GM23338 (cell line): Measurements from ENCODE around the gene RPLP2. TPM values are rescaled to one million over a fixed set of nuclear protein-coding genes. Genes with fewer than 3 reads are reported as not detected.

Source experiments
- ATAC-seq: fragments of 200-7000 bp; cut with Tn5 transposase; 3 replicates; pipeline ENCODE4 v1.9.1; 2020
- DNase-seq: peaks from one replicate; pipeline ENCODE4 v3.0.0-alpha.2; 2015; ENCODE audit warnings: low spot score
- H2AFZ ChIP-seq: fragments of 200-600 bp; sonication (generic); 2 replicates; pipeline ENCODE4 v1.8.0; 2016; ENCODE audit warnings: antibody characterized with exemption, mild to moderate bottlenecking, moderate library complexity
- H3F3A ChIP-seq: fragments of 200-600 bp; sonication (generic); replicated peaks from 2 replicates; pipeline ENCODE4 v1.8.0; 2017; ENCODE audit warnings: antibody characterized with exemption, mixed run types, low read depth
- H3K27ac ChIP-seq: fragments of 200-600 bp; sonication (generic); 2 replicates; pipeline ENCODE4 v1.6.1; 2016; ENCODE audit warnings: low read depth
- H3K27me3 ChIP-seq: fragments of 200-600 bp; sonication (generic); 2 replicates; pipeline ENCODE4 v1.8.0; 2016; ENCODE audit warnings: mild to moderate bottlenecking, mixed run types, moderate library complexity; ENCODE audit not compliant: insufficient read depth
- H3K36me3 ChIP-seq: fragments of 200-600 bp; sonication (generic); 2 replicates; pipeline ENCODE4 v1.8.0; 2016; ENCODE audit warnings: mild to moderate bottlenecking; ENCODE audit not compliant: insufficient read depth
- H3K4me1 ChIP-seq: fragments of 200-600 bp; sonication (generic); 2 replicates; pipeline ENCODE4 v1.8.0; 2016; ENCODE audit warnings: mild to moderate bottlenecking, moderate library complexity; ENCODE audit not compliant: insufficient read depth
- H3K4me2 ChIP-seq: fragments of 200-600 bp; sonication (generic); 2 replicates; pipeline ENCODE4 v1.7.1; 2017; ENCODE audit warnings: mixed run types
- H3K4me3 ChIP-seq: fragments of 200-600 bp; sonication (generic); 2 replicates; pipeline ENCODE4 v1.6.1; 2016; ENCODE audit warnings: mixed run types
- H3K79me2 ChIP-seq: fragments of 200-600 bp; sonication (generic); replicated peaks from 2 replicates; pipeline ENCODE4 v1.8.0; 2017; ENCODE audit warnings: mild to moderate bottlenecking; ENCODE audit not compliant: insufficient read depth
- H3K9me2 ChIP-seq: fragments of 200-600 bp; sonication (generic); 2 replicates; pipeline ENCODE4 v1.8.0; 2017; ENCODE audit not compliant: insufficient read depth
- H4K20me1 ChIP-seq: fragments of 200-600 bp; sonication (generic); replicated peaks from 2 replicates; pipeline ENCODE4 v1.8.0; 2017; ENCODE audit warnings: mild to moderate bottlenecking; ENCODE audit not compliant: insufficient read depth
- H3K27ac Mint-ChIP-seq: 2 replicates; pipeline ENCODE4 v1.8.0; 2020; ENCODE audit warnings: inconsistent platforms, mild to moderate bottlenecking, moderate library complexity, mixed read lengths
- H3K27me3 Mint-ChIP-seq: 3 replicates; pipeline ENCODE4 v1.8.0; 2022; ENCODE audit warnings: low read depth, mild to moderate bottlenecking, moderate library complexity, mixed read lengths, inconsistent platforms; ENCODE audit not compliant: insufficient read depth, poor library complexity
- H3K36me3 Mint-ChIP-seq: 3 replicates; pipeline ENCODE4 v1.8.0; 2021; ENCODE audit warnings: low read depth, mild to moderate bottlenecking, inconsistent platforms, moderate library complexity, mixed read lengths
- H3K4me1 Mint-ChIP-seq: 3 replicates; pipeline ENCODE4 v1.8.0; 2020; ENCODE audit warnings: mild to moderate bottlenecking, inconsistent platforms, mixed read lengths
- H3K4me3 Mint-ChIP-seq: 3 replicates; pipeline ENCODE4 v1.8.0; 2021; ENCODE audit warnings: moderate library complexity, mild to moderate bottlenecking, inconsistent platforms, mixed read lengths
- H3K9me3 Mint-ChIP-seq: 3 replicates; pipeline ENCODE4 v1.8.0; 2020; ENCODE audit warnings: moderate library complexity, mild to moderate bottlenecking, inconsistent platforms, mixed read lengths
- CREB1 ChIP-seq: fragments of 250-450 bp; sonication (Bioruptor Pico); IDR thresholded peaks from 2 replicates; pipeline ENCODE4 v1.5.0; 2020; ENCODE audit warnings: low read depth, mild to moderate bottlenecking, moderate library complexity
- CTCF ChIP-seq, 2 experiments: fragments of 200-600 bp in 1 of 2; sonication (generic) in 1 of 2; conservative IDR thresholded peaks; 2 replicates each; pipeline versions ENCODE4 v1.5.1 to v1.6.1; 2016 to 2017; ENCODE audit warnings: antibody characterized with exemption in 2 of 2, low read depth in 2 of 2, mild to moderate bottlenecking in 2 of 2, moderate library complexity in 1 of 2
- EZH2 ChIP-seq: fragments of 200-600 bp; sonication (generic); IDR thresholded peaks from one replicate; pipeline ENCODE4 v1.8.0; 2017; ENCODE audit warnings: antibody characterized with exemption, mild to moderate bottlenecking, low read depth; ENCODE audit not compliant: unreplicated experiment
- EZH2phosphoT487 ChIP-seq: fragments of 200-600 bp; sonication (generic); IDR thresholded peaks from one replicate; pipeline ENCODE4 v1.8.1; 2018; ENCODE audit warnings: antibody characterized with exemption; ENCODE audit not compliant: unreplicated experiment
- POLR2AphosphoS5 ChIP-seq: IDR thresholded peaks from 2 replicates; pipeline ENCODE4 v1.6.1; 2016; ENCODE audit warnings: antibody characterized with exemption, low read depth
- STAT1 ChIP-seq: IDR thresholded peaks from one replicate; pipeline ENCODE4 v1.6.1; 2016; ENCODE audit warnings: antibody characterized with exemption; ENCODE audit not compliant: unreplicated experiment
- polyA plus RNA-seq: library from polyadenylated mRNA; unstranded; fragments of >200 nt; fragmentation: Nextera tagmentation; extraction: Ambion mirVana; gene quantifications from 2 replicates; pipeline ENCODE4 v1.2.1, GENCODE V29; 2016
- total RNA-seq: library from RNA; depleted of rRNA; stranded (reverse); fragments of >200 nt; shearing (Covaris generic); gene quantifications from 2 replicates; pipeline ENCODE4 v1.2.3, GENCODE V29; 2014
- TF ChIP-seq, protein P1 (sequence below): IDR thresholded peaks from 2 replicates; pipeline ENCODE4 v1.6.1; 2016; ENCODE audit warnings: antibody characterized with exemption
- TF ChIP-seq, protein P2 (sequence below): IDR thresholded peaks from one replicate; pipeline ENCODE4 v1.6.1; 2018; ENCODE audit warnings: antibody characterized with exemption; ENCODE audit not compliant: unreplicated experiment

Gene RPLP2
- total and polyA plus RNA-seq, 2 experiments from 2014 or later, result 518 to 1,782 TPM

DNA sequence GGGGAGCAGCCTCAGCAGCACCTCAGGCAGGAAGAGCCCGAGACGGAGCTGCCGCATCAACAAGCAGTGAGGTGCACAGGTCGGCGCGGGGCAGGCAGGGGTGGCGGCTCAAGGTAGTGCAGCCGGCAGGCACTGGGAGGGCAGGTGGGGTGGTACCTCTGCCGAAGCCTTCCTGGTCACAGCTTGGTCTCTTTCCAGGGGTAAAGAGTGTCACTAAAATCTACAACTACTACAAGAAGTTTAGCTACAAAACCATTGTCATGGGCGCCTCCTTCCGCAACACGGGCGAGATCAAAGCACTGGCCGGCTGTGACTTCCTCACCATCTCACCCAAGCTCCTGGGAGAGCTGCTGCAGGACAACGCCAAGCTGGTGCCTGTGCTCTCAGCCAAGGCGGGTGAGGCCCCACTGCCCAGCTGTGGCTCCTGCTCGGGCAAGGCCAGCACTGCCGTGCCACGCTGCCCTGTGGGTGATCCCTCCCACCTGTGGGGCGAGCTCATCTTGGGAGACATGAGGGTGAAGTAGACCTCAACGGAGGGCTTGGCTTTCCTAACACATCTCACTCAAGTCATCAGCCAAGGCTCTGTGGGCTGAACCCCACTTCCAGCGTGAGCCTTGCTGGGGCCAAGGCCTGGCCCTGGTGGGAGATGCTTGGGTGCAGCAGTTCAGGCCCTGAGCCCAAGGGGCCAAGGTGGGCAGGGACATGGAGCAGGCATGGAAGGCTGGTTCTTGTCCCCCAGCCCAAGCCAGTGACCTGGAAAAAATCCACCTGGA lies 46.0 kb upstream of the RPLP2 start:
- TF ChIP-seq CREB1 (CRISPR knock-in tag), result no peak
- no peak for TF ChIP-seq EZH2phosphoT487
- TF ChIP-seq POLR2AphosphoS5, result peak; percentile 10; the same call in 1 of the 2 replicates
- H3K4me3 ChIP-seq, result no peak overlapping the region
- peaks cover 8% of the 10 kb centered on the region for H3K4me1 ChIP-seq
- no peaks in the 10 kb centered on the region for H3K9me3 Mint-ChIP-seq
- no peak overlapping the region for H3K4me3 Mint-ChIP-seq
- H3F3A ChIP-seq, result peaks cover 66% of the 10 kb centered on the region
- H3K27ac Mint-ChIP-seq, result peak overlapping the region; percentile 90; the same call in 1 of the 2 replicates
- H3K36me3 Mint-ChIP-seq, result peaks cover 82% of the 10 kb centered on the region
- H3K4me2 ChIP-seq, result no peak overlapping the region
- no peaks in the 10 kb centered on the region for H3K27me3 ChIP-seq
- peaks cover 10% of the 10 kb centered on the region for H3K4me1 Mint-ChIP-seq
- peaks cover 46% of the 10 kb centered on the region for H3K36me3 ChIP-seq
- H3K9me2 ChIP-seq, result no peaks in the 10 kb centered on the region
- H2AFZ ChIP-seq, result no peak overlapping the region
- H4K20me1 ChIP-seq, result peaks cover 8% of the 10 kb centered on the region; the same call in 1 of the 2 replicates
- no peaks in the 10 kb centered on the region for H3K79me2 ChIP-seq
- 0 out of 2 replicates have a peak overlapping the region, but pooled peaks have one; percentile 32 for H3K27ac ChIP-seq
- peaks cover 32% of the 10 kb centered on the region for H3K27me3 Mint-ChIP-seq
- peak; percentile 30 for ATAC-seq
- DNase-seq, result no peak

GRCh38 chr11:764322-765024 lies 45.3 kb upstream of the RPLP2 start:
- no peak overlapping the region for H2AFZ ChIP-seq
- Mint-ChIP-seq H3K27ac (no peak overlapping the region), H3K4me1 (peaks cover 10% of the 10 kb centered on the region), H3K4me3 (no peak overlapping the region), H3K36me3 (peaks cover 82% of the 10 kb centered on the region), H3K9me3 (no peaks in the 10 kb centered on the region), H3K27me3 (peaks cover 32% of the 10 kb centered on the region)
- DNase-seq, result no peak
- no peaks in the 10 kb centered on the region for H3K79me2 ChIP-seq
- H3K4me2 ChIP-seq, result no peak overlapping the region
- H3K9me2 ChIP-seq, result no peaks in the 10 kb centered on the region
- peaks cover 64% of the 10 kb centered on the region for H3F3A ChIP-seq
- TF ChIP-seq POLR2AphosphoS5, result peak; percentile 5; the same call in 1 of the 2 replicates
- TF ChIP-seq STAT1, result no peak
- H3K4me3 ChIP-seq, result no peak overlapping the region
- H4K20me1 ChIP-seq, result peaks cover 6% of the 10 kb centered on the region; the same call in 1 of the 2 replicates
- H3K27ac ChIP-seq, result 0 out of 2 replicates have a peak overlapping the region, but pooled peaks have one; percentile 63
- H3K4me1 ChIP-seq, result peaks cover 8% of the 10 kb centered on the region
- H3K27me3 ChIP-seq, result no peaks in the 10 kb centered on the region
- ATAC-seq, result no peak
- peaks cover 43% of the 10 kb centered on the region for H3K36me3 ChIP-seq

GRCh38 chr11:765025-765801 lies 44.6 kb upstream of the RPLP2 start:
- H3K27me3 Mint-ChIP-seq, result peaks cover 32% of the 10 kb centered on the region
- peaks cover 57% of the 10 kb centered on the region for H3F3A ChIP-seq
- DNase-seq (peak; percentile 88), ATAC-seq (peak; percentile 64)
- no peaks in the 10 kb centered on the region for H3K9me2 ChIP-seq
- no peak overlapping the region for H3K4me3 Mint-ChIP-seq
- peaks cover 82% of the 10 kb centered on the region for H3K36me3 Mint-ChIP-seq
- H4K20me1 ChIP-seq, result peaks cover 6% of the 10 kb centered on the region; the same call in 1 of the 2 replicates
- H3K4me1 Mint-ChIP-seq, result peaks cover 10% of the 10 kb centered on the region
- peaks cover 35% of the 10 kb centered on the region for H3K36me3 ChIP-seq
- no peak overlapping the region for H2AFZ ChIP-seq
- H3K9me3 Mint-ChIP-seq, result no peaks in the 10 kb centered on the region
- no peak overlapping the region for H3K4me3 ChIP-seq
- peak overlapping the region; percentile 72; the same call in 1 of the 2 replicates for H3K27ac ChIP-seq
- peaks cover 8% of the 10 kb centered on the region for H3K4me1 ChIP-seq
- H3K4me2 ChIP-seq, result no peak overlapping the region
- H3K27me3 ChIP-seq, result no peaks in the 10 kb centered on the region
- H3K27ac Mint-ChIP-seq, result peak overlapping the region; percentile 74
- no peaks in the 10 kb centered on the region for H3K79me2 ChIP-seq
- TF ChIP-seq, protein P1, sequence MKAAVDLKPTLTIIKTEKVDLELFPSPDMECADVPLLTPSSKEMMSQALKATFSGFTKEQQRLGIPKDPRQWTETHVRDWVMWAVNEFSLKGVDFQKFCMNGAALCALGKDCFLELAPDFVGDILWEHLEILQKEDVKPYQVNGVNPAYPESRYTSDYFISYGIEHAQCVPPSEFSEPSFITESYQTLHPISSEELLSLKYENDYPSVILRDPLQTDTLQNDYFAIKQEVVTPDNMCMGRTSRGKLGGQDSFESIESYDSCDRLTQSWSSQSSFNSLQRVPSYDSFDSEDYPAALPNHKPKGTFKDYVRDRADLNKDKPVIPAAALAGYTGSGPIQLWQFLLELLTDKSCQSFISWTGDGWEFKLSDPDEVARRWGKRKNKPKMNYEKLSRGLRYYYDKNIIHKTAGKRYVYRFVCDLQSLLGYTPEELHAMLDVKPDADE, result no peak
- TF ChIP-seq POLR2AphosphoS5 (peak; percentile 44), EZH2 (no peak), CREB1 (CRISPR knock-in tag) (0 out of 2 replicates have a peak, but pooled peaks have one; percentile 17), CTCF (conservative IDR thresholded peaks at IDR 0.05; ENCODE audit: low read depth in 2 of 2) (peak; percentile 66 to 88)
- TF ChIP-seq, protein P2, sequence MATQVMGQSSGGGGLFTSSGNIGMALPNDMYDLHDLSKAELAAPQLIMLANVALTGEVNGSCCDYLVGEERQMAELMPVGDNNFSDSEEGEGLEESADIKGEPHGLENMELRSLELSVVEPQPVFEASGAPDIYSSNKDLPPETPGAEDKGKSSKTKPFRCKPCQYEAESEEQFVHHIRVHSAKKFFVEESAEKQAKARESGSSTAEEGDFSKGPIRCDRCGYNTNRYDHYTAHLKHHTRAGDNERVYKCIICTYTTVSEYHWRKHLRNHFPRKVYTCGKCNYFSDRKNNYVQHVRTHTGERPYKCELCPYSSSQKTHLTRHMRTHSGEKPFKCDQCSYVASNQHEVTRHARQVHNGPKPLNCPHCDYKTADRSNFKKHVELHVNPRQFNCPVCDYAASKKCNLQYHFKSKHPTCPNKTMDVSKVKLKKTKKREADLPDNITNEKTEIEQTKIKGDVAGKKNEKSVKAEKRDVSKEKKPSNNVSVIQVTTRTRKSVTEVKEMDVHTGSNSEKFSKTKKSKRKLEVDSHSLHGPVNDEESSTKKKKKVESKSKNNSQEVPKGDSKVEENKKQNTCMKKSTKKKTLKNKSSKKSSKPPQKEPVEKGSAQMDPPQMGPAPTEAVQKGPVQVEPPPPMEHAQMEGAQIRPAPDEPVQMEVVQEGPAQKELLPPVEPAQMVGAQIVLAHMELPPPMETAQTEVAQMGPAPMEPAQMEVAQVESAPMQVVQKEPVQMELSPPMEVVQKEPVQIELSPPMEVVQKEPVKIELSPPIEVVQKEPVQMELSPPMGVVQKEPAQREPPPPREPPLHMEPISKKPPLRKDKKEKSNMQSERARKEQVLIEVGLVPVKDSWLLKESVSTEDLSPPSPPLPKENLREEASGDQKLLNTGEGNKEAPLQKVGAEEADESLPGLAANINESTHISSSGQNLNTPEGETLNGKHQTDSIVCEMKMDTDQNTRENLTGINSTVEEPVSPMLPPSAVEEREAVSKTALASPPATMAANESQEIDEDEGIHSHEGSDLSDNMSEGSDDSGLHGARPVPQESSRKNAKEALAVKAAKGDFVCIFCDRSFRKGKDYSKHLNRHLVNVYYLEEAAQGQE, result no peak
